Left lung (tissue), 10 donors: Measurements from ENCODE around the gene CARS1. TPM values are rescaled to one million over a fixed set of nuclear protein-coding genes. Genes with fewer than 3 reads are reported as not detected.

Source experiments
- ATAC-seq: fragments of 200-7000 bp; cut with Tn5 transposase; one replicate; pipeline ENCODE4 v1.9.1; 2020; ENCODE audit warnings: moderate library complexity
- DNase-seq, 4 donors: peaks; one replicate each; pipeline ENCODE4 v3.0.0-alpha.2; 2013 to 2020
- H3K27ac ChIP-seq, 2 donors: fragments of 200-600 bp; sonication (generic) in 1 of 2; one replicate each; pipeline versions ENCODE4 v1.5.0 to v1.8.0; 2020 to 2021
- H3K27me3 ChIP-seq, 2 donors: fragments of 200-600 bp; sonication (generic) in 1 of 2; one replicate each; pipeline versions ENCODE4 v1.5.0 to v1.8.0; 2020 to 2021
- H3K36me3 ChIP-seq, 2 donors: fragments of 200-600 bp; sonication (generic) in 1 of 2; one replicate each; pipeline versions ENCODE4 v1.5.0 to v1.8.0; 2020 to 2021
- H3K4me1 ChIP-seq, 2 donors: fragments of 200-600 bp; one replicate each; pipeline ENCODE4 v1.8.0; 2021
- H3K4me3 ChIP-seq, 2 donors: fragments of 200-600 bp; sonication (generic) in 1 of 2; one replicate each; pipeline versions ENCODE4 v1.5.0 to v1.8.0; 2020 to 2021; ENCODE audit warnings: mild to moderate bottlenecking in 1 of 2
- H3K9me3 ChIP-seq, 2 donors: fragments of 200-600 bp; sonication (generic) in 1 of 2; one replicate each; pipeline versions ENCODE4 v1.5.0 to v1.8.0; 2020 to 2021
- intact Hi-C, 2 donors: fragments of 100-400 bp; cut with DNase I; formaldehyde crosslinking; loops; one replicate each; pipeline versions ENCODE4 v1.11.2 to v1.14.2; 2022
- polyA plus RNA-seq, 6 donors: library from polyadenylated mRNA; unstranded; fragments of 120-200 nt; gene quantifications; one replicate each; pipeline ENCODE4 v1.2.1, GENCODE V29; 2013; ENCODE audit not compliant: insufficient read length in 6 of 6
- total RNA-seq, 2 donors: library from RNA; stranded (reverse); fragmentation: NEBNext Ultra II Directional; extraction: Animal tissue kit (Norgen Biotek cat#: 25700); gene quantifications; one replicate each; pipeline ENCODE4 v1.2.1, GENCODE V29; 2021
- TF ChIP-seq, protein P1 (sequence below), 2 donors: fragments of 200-600 bp; sonication (generic) in 1 of 2; IDR thresholded peaks; one replicate each; pipeline versions ENCODE4 v1.5.0 to v1.8.0; 2021; ENCODE audit warnings: antibody characterized with exemption in 2 of 2
- donor health status: DM: no; HTN: yes; CAD: no.
- donor health status: DM: no; HTN: no; CAD: no.

The CARS1 gene
- total and polyA plus RNA-seq, 8 donors, result 28.3 to 49.9 (median 31.4) TPM

DNA sequence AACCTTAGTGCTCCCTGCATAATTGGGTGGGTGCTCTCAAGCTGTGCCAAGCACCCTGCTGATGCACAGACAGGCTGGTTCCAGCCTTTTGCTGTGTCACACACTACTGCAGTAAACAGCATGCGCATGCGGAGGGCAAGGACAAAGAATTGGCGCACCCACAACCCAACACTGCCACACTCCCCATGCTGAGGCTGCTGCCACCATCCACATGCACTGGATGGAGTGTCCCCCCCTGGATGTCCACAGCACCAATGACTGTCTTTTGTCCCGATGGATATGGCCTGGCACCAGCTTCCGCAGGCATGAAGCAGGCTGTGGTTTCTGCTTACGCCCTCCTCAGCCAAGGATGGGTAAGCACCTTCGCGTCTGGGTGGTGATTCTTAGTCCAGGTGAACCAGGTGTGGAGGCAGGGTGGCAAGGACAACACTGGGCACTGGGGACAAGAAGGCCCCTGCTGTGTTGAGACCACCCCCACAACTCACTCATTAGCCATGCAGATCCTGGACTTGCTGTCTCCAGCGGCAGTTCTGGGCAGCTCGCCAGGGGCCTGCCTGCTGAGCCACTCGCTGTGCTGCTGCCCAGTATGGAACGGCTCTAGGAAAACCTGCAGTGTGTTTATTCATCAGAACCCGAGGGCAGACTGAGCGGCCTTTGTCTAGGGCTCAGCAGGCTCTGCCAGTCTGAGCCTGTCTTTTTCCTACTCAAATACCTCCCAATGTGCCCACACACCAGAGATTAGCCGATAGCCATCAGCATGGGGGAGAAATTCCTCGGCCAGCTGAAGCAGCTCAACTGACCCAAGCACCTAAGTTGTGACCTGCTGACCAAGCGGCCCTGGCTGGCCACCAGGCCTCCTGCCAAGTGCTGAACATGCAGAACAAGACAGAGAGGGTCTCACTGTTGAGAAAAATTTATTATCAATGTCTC is 56.9 kb downstream of the CARS1 start:
- ATAC-seq (peak; percentile 51), DNase-seq (peak in 2 of 4 donors; percentile 59 to 81)
- peaks cover 0 to 60% of the 10 kb centered on the region in 2 donors for H3K36me3 ChIP-seq
- no peaks in the 10 kb centered on the region for H3K9me3 ChIP-seq
- TF ChIP-seq, protein P1, sequence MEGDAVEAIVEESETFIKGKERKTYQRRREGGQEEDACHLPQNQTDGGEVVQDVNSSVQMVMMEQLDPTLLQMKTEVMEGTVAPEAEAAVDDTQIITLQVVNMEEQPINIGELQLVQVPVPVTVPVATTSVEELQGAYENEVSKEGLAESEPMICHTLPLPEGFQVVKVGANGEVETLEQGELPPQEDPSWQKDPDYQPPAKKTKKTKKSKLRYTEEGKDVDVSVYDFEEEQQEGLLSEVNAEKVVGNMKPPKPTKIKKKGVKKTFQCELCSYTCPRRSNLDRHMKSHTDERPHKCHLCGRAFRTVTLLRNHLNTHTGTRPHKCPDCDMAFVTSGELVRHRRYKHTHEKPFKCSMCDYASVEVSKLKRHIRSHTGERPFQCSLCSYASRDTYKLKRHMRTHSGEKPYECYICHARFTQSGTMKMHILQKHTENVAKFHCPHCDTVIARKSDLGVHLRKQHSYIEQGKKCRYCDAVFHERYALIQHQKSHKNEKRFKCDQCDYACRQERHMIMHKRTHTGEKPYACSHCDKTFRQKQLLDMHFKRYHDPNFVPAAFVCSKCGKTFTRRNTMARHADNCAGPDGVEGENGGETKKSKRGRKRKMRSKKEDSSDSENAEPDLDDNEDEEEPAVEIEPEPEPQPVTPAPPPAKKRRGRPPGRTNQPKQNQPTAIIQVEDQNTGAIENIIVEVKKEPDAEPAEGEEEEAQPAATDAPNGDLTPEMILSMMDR (IDR thresholded peaks at IDR 0.05), result no peak
- H3K27me3 ChIP-seq, result no peaks in the 10 kb centered on the region
- peaks cover 0 to 10% of the 10 kb centered on the region in 2 donors for H3K4me1 ChIP-seq
- no peak overlapping the region for H3K4me3 ChIP-seq
- intact Hi-C loops, result no loop called here
- no peak overlapping the region for H3K27ac ChIP-seq

DNA sequence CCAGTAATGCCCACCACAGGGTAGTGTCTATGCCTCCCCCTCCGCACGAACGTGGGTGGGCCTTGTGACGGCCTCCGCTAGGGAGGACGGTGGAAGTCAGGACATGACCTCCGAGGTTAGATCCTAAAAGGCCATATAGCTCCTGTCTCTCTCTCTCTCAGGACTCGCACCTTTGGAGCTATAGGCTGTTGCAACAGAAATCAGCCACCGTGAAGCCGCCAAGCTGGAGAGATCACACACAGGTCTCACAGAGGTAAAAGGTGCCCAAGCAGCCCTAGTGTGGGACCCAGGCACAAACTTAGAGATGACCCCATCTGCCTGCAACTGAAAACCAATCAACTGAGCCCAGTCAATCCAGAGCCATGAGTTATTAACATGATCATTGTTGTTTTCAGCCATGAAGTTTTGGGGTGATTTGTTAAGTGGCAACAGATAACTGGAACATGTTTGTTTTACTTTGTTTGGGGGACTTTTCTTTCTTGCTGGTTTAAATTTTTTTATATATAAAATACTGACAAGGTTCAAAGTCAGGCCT is 57.7 kb downstream of the CARS1 start:
- Histone ChIP-seq H3K4me3 (no peak overlapping the region), H3K27ac (no peak overlapping the region), H3K9me3 (no peaks in the 10 kb centered on the region), H3K27me3 (no peaks in the 10 kb centered on the region), H3K36me3 (peaks cover 0 to 52% of the 10 kb centered on the region in 2 donors), H3K4me1 (peaks cover 0 to 10% of the 10 kb centered on the region in 2 donors)
- no peak for DNase-seq
- TF ChIP-seq, protein P1 (IDR thresholded peaks at IDR 0.05), result no peak
- no peak for ATAC-seq
- intact Hi-C loops, result no loop called here

DNA sequence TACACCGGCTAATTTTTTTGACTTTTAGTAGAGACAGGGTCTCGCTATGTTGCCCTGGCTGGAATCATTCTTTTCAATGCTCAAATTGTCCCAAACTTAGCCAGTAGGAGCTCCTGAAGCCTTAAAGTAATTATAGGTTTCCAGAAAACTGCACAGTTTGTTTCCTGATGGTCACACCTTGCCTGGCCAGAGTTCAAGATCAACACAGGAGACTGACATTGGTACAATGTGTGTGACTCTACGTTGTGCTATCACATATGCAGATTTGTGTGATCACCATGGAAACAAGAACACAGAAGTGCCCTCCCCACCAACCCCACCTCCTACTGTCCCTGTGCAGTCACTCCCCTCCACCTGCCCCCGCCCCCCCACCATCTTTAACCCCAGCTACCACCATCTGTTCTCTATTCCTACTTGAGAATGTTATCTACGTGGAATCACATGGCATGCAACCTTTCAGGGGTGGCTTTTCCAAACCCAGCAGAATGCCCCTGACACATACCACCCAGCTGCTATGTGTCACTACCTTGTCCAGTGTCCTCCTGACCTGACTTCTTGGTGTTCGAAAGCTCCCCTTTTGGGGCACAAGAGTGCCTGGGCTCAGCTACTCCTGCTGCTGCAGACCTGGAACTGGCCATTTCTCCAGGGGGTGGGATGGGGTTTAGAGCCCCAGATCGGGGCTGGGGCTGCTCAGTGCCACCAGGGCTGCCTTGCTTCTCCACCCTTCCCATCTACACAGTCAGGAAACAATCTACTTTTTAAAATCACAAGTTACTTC is 59.0 kb downstream of the CARS1 start:
- no peaks in the 10 kb centered on the region for H3K27me3 ChIP-seq
- intact Hi-C loops, result no loop called here
- peaks cover 0 to 10% of the 10 kb centered on the region in 2 donors for H3K4me1 ChIP-seq
- H3K36me3 ChIP-seq, result peaks cover 0 to 40% of the 10 kb centered on the region in 2 donors
- DNase-seq (no peak), ATAC-seq (no peak)
- no peak overlapping the region for H3K4me3 ChIP-seq
- TF ChIP-seq, protein P1 (IDR thresholded peaks at IDR 0.05), result no peak
- H3K27ac ChIP-seq, result no peak overlapping the region
- no peaks in the 10 kb centered on the region for H3K9me3 ChIP-seq

DNA sequence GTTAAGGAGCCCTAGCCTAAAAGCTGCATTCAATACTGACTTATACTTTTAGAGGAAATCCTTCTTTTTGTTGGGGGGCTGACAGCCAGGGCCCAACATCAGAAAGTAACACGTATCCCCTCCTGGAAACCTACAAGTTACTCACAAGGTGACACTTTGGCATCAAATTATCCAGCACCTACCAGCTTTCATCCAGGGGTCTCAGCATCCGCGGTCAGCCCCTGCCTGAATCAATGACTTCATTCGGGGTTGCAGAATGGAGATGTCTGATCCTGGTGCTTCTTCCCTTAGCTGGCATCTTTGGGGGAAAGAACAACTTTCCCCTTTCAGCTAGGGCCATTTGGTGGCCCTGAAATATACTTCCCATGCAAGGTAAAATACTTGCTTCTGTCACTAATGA is 59.8 kb downstream of the CARS1 start:
- H3K27ac ChIP-seq, result no peak overlapping the region
- H3K4me1 ChIP-seq, result peaks cover 6 to 11% of the 10 kb centered on the region in 2 donors
- ATAC-seq (no peak), DNase-seq (no peak)
- intact Hi-C loops, result no loop called here
- no peaks in the 10 kb centered on the region for H3K9me3 ChIP-seq
- TF ChIP-seq, protein P1 (IDR thresholded peaks at IDR 0.05), result no peak
- no peaks in the 10 kb centered on the region for H3K27me3 ChIP-seq
- peaks cover 0 to 31% of the 10 kb centered on the region in 2 donors for H3K36me3 ChIP-seq
- H3K4me3 ChIP-seq, result no peak overlapping the region
